K562 (cell line): ENCODE data around the gene CPSF2. TPM values are rescaled to one million over a fixed set of nuclear protein-coding genes. Genes with fewer than 3 reads are reported as not detected.

ENCODE experiments used
- IRF1 ChIP-seq: sonication (generic); formaldehyde crosslinking; IDR thresholded peaks from 2 replicates; pipeline ENCODE4 v1.8.0; 2022; ENCODE audit warnings: missing genetic modification reagents, mild to moderate bottlenecking, borderline replicate concordance
- MGA ChIP-seq: fragments of 450-650 bp; IDR thresholded peaks from 2 replicates; pipeline ENCODE4 v1.6.1; 2016; ENCODE audit warnings: mild to moderate bottlenecking, moderate library complexity
- SFPQ ChIP-seq: fragments of 200-400 bp; formaldehyde crosslinking; IDR thresholded peaks from 2 replicates; pipeline ENCODE4 v1.6.1; 2017; ENCODE audit warnings: mild to moderate bottlenecking, low read depth, low read length, moderate library complexity
- TSC22D4 ChIP-seq: fragments of 450-650 bp; IDR thresholded peaks from 2 replicates; pipeline ENCODE4 v1.6.1; 2016; ENCODE audit warnings: missing genetic modification characterization, missing biosample characterization, control low read depth
- ZBTB9 ChIP-seq: fragments of 450-650 bp; formaldehyde crosslinking; IDR thresholded peaks from 2 replicates; pipeline ENCODE4 v1.4.0; 2020; ENCODE audit warnings: mild to moderate bottlenecking, moderate library complexity
- ZNF551 ChIP-seq: fragments of 250-450 bp; sonication (Bioruptor Pico); IDR thresholded peaks from 2 replicates; pipeline ENCODE4 v1.5.0; 2021; ENCODE audit warnings: mild to moderate bottlenecking, moderate library complexity
- polyA plus RNA-seq, 8 experiments: library from polyadenylated mRNA; depleted of rRNA in 4 of 8; stranded (reverse) in 5 of 8; unstranded in 3 of 8; fragments of >200 nt; fragmentation: Nextera tagmentation in 2 of 8; fragmentation: Illumina TruSeq in 1 of 8; extraction: Ambion mirVana in 2 of 8; extraction: Trizol in 1 of 8; gene quantifications; 2 replicates each; pipeline versions ENCODE4 v1.2.1 to v1.2.3, GENCODE V29; 2011 to 2014; ENCODE audit warnings: inconsistent platforms in 1 of 8, missing spikeins in 1 of 8
- total RNA-seq, 7 experiments: library from RNA; depleted of rRNA in 6 of 7; stranded (reverse); fragments of >200 nt in 6 of 7; fragmentation: Illumina TruSeq in 2 of 7; extraction: Trizol in 2 of 7; gene quantifications; 2 replicates each; pipeline versions ENCODE4 v1.2.1 to v1.2.3, GENCODE V29; 2011 to 2021; ENCODE audit warnings: low replicate concordance in 1 of 7

The CPSF2 gene
- total and polyA plus RNA-seq, 9 of the 15 experiments (the other 6 are each of a cell fraction or from before 2014, with no cell fraction given), result 20.8 to 71.3 (median 49.0) TPM

GRCh38 chr14:92121670-92122350, at the start of gene CPSF2, which contains the start of gene NDUFB1 (continued):
- peak; percentile 32; the same call in 1 of the 2 replicates for TF ChIP-seq MGA
- no peak for TF ChIP-seq ZNF551 (CRISPR knock-in tag)
- TF ChIP-seq IRF1 (CRISPR knock-in tag), result no peak
- no peak for TF ChIP-seq ZBTB9 (CRISPR knock-in tag)
- no peak for TF ChIP-seq TSC22D4 (tag)
- TF ChIP-seq SFPQ, result no peak
